ENCODE measurements around the gene MED22.
"Not testable (repeated sequence)": the region's sequence is repeated elsewhere in the genome, so short reads cannot be mapped to it uniquely, and the experiment has no call there.

MED22 gene

GRCh38 chr9:133334161-133334560 is 13.8 kb downstream of the MED22 start:
- no peak for DNase-seq

DNA sequence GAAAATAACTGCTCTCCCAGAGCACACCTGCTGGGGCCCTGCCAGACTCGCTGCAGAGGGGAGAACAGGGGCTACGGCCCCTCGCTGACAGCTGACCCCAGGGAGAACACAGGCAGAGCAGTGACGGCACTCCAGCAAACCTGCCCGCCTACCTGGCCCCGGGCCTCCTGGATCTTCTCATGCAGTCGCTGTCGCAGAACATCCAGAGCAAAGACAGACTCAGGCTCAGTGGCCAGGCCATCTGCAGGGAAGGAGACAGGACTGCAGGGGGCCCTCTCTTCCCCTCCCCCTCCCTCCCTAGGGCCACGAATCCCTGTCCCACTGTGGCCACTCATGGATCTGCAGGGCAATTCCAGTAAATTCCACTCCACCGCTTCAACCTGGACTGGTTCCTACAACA is 14.4 kb downstream of the MED22 start:
- DNase-seq = no peak

GRCh38 chr9:133333011-133333410 is 14.9 kb downstream of the MED22 start:
- DNase-seq = no peak

- DNase-seq = no peak
Measured at GRCh38 chr9:133332381-133332730, 15.6 kb downstream of the MED22 start.

DNA sequence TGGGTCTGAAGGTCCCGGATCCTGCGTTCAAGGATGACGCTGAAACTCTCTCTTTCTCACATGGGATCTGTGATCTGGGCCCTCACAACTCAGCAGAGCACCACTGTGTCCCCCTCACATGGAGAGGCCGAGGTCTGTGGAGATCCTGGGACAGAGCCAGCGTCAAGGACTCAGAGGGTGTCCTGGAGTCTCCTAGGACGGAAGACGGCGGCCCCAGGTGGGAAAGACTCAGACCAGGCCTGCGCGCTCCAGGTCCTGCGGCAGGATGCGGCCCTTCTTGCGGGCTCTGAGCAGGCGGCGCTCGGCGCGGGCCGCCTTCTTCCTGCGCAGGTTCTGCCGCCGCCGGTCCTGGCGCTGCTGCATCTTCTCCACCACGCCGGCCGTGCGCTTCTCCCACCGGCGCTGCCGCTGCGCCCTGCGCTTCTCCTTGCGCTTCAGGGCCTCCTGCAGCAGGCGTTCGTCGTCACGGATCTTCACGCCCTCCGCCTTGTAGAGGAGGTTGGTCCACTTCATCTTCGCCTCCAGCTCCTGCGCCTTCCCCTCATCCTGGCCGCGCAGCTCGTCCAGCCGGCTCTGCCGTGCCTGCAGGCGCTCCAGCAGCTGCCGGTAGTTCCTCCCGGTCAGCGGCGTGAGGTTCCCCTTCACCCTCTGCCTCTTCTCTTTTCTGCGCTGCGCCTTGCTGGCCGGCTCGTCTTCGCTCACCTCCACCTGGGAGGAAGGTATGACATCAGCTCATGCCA is 16.1 kb downstream of the MED22 start:
- DNase-seq = no peak

- DNase-seq = no peak
Measured at GRCh38 chr9:133331221-133331620, 16.7 kb downstream of the MED22 start.

- DNase-seq = not testable (repeated sequence)
Measured at GRCh38 chr9:133329306-133330156, 18.4 kb downstream of the MED22 start.

- no peak for DNase-seq
Measured at GRCh38 chr9:133327834-133328484, 20.0 kb downstream of the MED22 start.

DNA sequence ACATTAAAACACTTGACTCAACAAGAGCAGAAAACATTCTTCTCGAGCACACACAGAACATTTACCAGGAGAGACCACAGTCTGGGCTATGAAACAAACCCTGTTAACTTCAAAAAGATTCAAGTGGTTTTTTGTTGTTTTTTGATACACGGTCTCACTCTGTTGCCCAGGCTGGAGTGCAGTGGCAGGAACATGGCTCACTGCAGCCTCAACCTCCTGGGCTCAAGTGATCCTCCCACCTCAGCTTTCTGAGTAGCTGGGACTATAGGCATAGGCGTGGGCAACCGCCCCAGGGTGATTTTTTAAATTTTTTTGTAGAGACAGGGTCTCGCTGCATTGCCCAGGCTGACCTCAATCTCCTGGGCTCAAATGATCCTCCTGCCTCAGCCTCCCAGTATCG is 20.9 kb downstream of the MED22 start:
- DNase-seq = not testable (repeated sequence)

DNA sequence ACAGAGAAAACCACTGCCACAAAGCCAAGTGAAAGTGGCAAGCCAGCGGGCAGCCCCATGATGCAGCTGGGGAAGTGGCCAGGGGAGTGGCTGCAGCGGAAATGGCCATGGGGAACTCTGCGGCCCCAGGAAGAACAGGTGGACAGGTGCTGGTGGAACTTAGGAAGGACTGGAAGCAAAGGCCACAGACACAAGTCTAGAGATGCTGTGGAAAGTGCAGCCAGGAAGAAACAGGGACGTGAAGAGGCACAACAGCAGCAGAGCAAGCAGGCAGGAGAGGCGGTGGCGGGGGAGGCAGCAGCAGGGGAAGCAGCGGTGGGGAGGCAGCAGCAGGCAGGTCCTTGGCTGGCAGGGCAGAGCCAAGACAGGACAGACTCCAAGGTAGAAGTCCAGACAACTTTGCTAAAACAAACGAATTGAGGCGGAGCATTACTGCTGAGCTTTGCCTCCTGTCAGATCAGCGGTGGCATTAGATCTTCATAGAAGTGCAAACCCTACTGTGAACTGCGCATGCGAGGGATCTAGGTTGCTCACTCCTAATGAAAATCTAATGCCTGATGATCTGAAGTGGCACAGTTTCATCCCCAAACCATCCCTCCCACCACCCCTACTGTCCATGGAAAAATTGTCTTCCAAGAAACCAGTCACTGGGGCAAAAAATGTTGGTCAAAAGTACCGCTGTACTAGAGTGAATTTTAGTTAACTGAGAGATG is 23.8 kb downstream of the MED22 start:
- DNase-seq = no peak

DNA sequence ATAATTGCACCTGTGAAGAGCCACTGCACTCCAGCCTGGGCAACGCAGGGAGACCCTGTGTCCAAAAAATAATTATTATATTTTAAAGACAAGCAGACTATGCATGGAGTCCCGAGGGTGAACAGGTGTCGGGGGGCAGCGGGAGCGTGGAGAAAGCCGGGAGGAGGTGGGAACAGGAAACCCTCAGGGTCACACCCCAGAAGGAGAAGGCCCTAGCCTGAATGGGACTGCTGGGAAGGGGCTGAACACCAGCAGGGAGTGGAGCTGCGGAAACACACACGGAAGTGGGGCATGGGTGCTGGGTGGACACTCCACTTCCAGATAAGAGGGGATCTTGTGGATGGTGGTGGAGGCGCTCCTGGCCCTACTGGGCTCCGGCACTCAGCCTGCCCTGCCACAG is 24.7 kb downstream of the MED22 start:
- DNase-seq = no peak

DNA sequence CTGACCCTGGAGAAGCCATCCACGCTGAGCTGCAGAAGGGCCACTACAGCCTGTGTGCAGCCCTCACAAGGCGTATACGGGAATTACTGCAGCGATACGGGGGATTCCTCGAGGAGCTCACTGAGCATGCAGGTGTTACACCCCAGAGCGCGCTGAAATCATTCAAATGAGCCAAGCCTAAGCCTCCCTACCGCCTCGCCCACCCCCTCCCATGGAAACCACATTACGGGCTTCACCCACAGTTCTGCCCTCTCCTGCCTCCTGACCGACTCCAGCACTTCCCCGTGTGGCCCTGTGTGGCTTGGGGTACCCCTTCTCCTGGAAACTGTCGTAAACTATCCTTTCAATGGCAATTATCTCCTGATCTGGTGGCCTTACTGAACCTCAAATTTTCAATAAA is 25.2 kb downstream of the MED22 start:
- no peak for DNase-seq

DNA sequence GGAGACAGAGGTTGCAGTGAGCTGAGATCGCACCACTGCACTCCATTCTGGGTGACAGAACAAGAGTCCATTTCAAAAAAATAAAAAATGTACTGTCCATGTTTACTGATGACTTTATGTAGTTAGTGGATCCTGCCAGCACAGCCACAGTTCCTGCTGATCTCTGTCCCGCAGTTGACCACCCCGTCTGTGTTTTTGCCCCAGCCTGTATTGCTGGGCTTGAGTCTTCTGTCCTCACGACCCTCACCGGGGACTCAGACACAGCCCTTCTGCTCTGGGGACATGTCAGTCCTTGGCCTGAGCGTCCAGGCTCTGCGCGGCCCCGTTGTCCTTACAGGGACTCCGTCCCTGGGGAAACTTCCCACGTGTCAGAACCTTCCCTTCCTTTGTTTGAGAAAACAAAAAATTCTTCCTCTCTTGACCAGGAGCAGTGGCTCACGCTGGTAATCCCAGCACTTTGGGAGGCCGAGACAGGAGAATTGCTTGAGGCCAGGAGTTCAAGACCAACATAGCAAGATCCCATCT is 26.5 kb downstream of the MED22 start:
- no peak for DNase-seq

- DNase-seq = no peak
Measured at GRCh38 chr9:133320421-133320881, 27.5 kb downstream of the MED22 start.

GRCh38 chr9:133317551-133317950 is 30.4 kb downstream of the MED22 start:
- not testable (repeated sequence) for DNase-seq

GRCh38 chr9:133315997-133316396 is 31.9 kb downstream of the MED22 start:
- no peak for DNase-seq

GRCh38 chr9:133309608-133310007 is 38.3 kb downstream of the MED22 start:
- no peak for DNase-seq

DNA sequence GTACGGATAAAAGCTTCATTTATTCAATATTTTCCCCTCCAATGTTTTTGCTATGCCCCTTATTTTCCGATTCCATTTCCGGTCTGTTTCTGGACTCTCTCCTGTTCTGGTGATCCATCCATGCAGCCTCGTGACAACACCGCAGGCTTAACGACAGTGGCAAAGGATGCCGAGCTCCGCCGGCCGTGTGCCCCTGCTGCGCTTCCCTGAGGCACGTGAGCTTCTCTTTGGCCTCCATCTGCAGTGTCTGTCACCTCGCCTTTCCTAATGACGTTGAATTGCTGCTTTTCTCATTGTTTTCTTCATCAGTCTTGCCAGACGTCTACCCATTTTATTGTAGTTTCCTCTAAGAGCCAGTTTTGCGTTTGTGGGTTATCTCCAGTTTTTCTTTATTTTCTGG is 40.6 kb downstream of the MED22 start:
- no peak for DNase-seq

GRCh38 chr9:133306242-133307204 is 41.4 kb downstream of the MED22 start:
- no peak for DNase-seq

DNA sequence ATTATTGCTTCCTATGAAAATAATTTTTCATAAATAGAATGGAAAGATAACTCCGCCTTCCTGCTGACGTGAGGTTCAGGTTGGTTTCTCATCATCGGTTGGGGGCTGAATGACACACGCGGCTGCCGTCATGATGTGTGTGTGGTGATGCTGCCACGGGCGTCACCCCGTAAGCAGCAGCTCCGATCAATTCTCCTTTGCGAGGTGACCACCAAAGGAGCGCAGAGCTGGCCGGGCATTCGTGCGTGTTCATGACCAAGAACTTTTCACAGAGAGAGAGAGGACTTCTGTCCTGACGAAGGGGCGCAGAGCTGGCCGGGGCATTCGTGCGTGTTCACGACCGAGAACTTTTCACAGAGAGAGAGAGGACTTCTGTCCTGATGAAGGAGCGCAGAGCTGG is 42.2 kb downstream of the MED22 start:
- DNase-seq = no peak

Data from NCI-H1436 treated with DMSO at 0.1 percent for 48 hours (cell line).